ENCODE results near the gene KYNU. TPM values are rescaled to one million over a fixed set of nuclear protein-coding genes. Genes with fewer than 3 reads are reported as not detected.
A peak's percentile ranks its signal among the peaks of the same experiment; 100 is the strongest.

KYNU gene
- total and polyA plus RNA-seq, 2 of the 13 experiments (the other 11 are each of a cell fraction or from before 2014, with no cell fraction given): 21.9 to 68.6 TPM

DNA sequence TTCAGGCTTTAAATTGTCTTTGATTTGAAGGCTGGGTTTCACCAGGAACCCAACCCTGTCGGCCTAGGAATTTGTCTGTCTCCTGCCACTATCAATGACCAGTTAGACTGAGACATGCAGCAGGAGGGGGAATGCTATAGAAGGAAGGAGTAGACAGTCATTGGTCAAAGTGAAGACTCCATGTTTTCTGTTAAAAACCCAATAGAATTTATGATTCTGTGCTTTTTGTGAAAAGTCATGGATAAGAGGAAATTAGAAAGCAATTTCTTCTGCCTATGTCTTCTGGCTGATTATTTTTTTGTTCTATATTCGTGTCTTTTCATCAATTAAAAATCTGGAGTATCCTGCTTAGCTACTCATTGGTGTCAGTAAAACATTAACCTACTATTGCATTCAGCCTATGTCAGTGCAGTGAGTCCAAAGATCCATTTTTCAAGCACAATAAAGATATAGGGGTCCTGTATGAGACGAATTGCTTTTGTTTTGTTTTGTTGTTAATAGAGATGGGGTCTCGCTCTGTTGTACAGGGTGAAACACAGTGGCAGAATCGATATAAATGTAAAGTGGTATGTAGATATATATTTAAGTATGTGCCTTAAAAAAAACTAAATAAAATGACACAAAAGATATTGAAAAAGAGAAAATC lies 7.9 kb upstream of the KYNU start (continued):
- TF ChIP-seq ZXDC (CRISPR knock-in tag; IDR thresholded peaks at IDR 0.05): no peak
- TF ChIP-seq SRF (IDR thresholded peaks at IDR 0.05; ENCODE audit: low read depth, low read length): peak; percentile 43; the same call in 1 of the 2 replicates
- TF ChIP-seq THAP7 (CRISPR knock-in tag; IDR thresholded peaks at IDR 0.05): no peak
- 0 out of 2 replicates have a peak, but pooled peaks have one; percentile 27 for TF ChIP-seq ARID2 (CRISPR knock-in tag; IDR thresholded peaks at IDR 0.05; ENCODE audit: borderline replicate concordance)
- TF ChIP-seq GATAD2A (CRISPR knock-in tag; IDR thresholded peaks at IDR 0.05): peak; percentile 81
- no peak for TF ChIP-seq PCBP1 (IDR thresholded peaks at IDR 0.05; ENCODE audit: borderline replicate concordance, low read depth, low read length)
- no peak for TF ChIP-seq AGO2 (optimal IDR thresholded peaks at IDR 0.05; ENCODE audit: low read depth, low read length)
- peak; percentile 37; the same call in 1 of the 2 replicates for TF ChIP-seq PHF21A (CRISPR knock-in tag; IDR thresholded peaks at IDR 0.05)
- peak; percentile 98 for TF ChIP-seq HNRNPUL1 (IDR thresholded peaks at IDR 0.05; ENCODE audit: low read depth, low read length)
- 0 out of 2 replicates have a peak, but pooled peaks have one; percentile 13 for TF ChIP-seq TFE3 (CRISPR knock-in tag; IDR thresholded peaks at IDR 0.05)
- TF ChIP-seq HOXA5 (CRISPR knock-in tag; IDR thresholded peaks at IDR 0.05): no peak
- TF ChIP-seq, protein P1, sequence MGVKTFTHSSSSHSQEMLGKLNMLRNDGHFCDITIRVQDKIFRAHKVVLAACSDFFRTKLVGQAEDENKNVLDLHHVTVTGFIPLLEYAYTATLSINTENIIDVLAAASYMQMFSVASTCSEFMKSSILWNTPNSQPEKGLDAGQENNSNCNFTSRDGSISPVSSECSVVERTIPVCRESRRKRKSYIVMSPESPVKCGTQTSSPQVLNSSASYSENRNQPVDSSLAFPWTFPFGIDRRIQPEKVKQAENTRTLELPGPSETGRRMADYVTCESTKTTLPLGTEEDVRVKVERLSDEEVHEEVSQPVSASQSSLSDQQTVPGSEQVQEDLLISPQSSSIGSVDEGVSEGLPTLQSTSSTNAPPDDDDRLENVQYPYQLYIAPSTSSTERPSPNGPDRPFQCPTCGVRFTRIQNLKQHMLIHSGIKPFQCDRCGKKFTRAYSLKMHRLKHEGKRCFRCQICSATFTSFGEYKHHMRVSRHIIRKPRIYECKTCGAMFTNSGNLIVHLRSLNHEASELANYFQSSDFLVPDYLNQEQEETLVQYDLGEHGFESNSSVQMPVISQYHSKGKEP (CRISPR knock-in tag; IDR thresholded peaks at IDR 0.05): no peak
- no peak for TF ChIP-seq ZSCAN20 (CRISPR knock-in tag; IDR thresholded peaks at IDR 0.05; ENCODE audit: borderline replicate concordance)
- no peak for TF ChIP-seq BRCA1 (CRISPR knock-in tag; IDR thresholded peaks at IDR 0.05)
- TF ChIP-seq KAT2B (IDR thresholded peaks at IDR 0.05; ENCODE audit: borderline replicate concordance, low read depth, low read length): no peak
- peak; percentile 54; the same call in 1 of the 2 replicates for TF ChIP-seq POLR2G (IDR thresholded peaks at IDR 0.05; ENCODE audit: low read depth, low read length)
- no peak for TF ChIP-seq FOXA1 (IDR thresholded peaks at IDR 0.05)
- TF ChIP-seq FOXA1 (CRISPR knock-in tag; IDR thresholded peaks at IDR 0.05): no peak
- TF ChIP-seq CREM (IDR thresholded peaks at IDR 0.05): peak; percentile 35; the same call in 1 of the 2 replicates
- no peak for TF ChIP-seq CREM (CRISPR knock-in tag; IDR thresholded peaks at IDR 0.05)
- TF ChIP-seq ASH2L (IDR thresholded peaks at IDR 0.05; ENCODE audit: insufficient read length, low read depth, low read length): peak; percentile 88
- TF ChIP-seq, protein P2, sequence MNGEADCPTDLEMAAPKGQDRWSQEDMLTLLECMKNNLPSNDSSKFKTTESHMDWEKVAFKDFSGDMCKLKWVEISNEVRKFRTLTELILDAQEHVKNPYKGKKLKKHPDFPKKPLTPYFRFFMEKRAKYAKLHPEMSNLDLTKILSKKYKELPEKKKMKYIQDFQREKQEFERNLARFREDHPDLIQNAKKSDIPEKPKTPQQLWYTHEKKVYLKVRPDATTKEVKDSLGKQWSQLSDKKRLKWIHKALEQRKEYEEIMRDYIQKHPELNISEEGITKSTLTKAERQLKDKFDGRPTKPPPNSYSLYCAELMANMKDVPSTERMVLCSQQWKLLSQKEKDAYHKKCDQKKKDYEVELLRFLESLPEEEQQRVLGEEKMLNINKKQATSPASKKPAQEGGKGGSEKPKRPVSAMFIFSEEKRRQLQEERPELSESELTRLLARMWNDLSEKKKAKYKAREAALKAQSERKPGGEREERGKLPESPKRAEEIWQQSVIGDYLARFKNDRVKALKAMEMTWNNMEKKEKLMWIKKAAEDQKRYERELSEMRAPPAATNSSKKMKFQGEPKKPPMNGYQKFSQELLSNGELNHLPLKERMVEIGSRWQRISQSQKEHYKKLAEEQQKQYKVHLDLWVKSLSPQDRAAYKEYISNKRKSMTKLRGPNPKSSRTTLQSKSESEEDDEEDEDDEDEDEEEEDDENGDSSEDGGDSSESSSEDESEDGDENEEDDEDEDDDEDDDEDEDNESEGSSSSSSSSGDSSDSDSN (CRISPR knock-in tag; IDR thresholded peaks at IDR 0.05): no peak

Data from HepG2 (cell line).